ENCODE data around the gene MAP6. TPM values are rescaled to one million over a fixed set of nuclear protein-coding genes. Genes with fewer than 3 reads are reported as not detected.

MAP6 gene
- total and polyA plus RNA-seq, 10 of the 15 experiments (the other 5 are each of a cell fraction or from before 2014, with no cell fraction given) = 0.06 to 0.19 (median 0.11) TPM; not detected in 5

GRCh38 chr11:75697906-75698581 lies 29.2 kb upstream of the MAP6 start:
- no peak for TF ChIP-seq CREM (IDR thresholded peaks at IDR 0.05; ENCODE audit: low read depth)
- no peak for TF ChIP-seq HSF1 (IDR thresholded peaks at IDR 0.05; ENCODE audit: low read depth, low read length)
- TF ChIP-seq HDAC6 (IDR thresholded peaks at IDR 0.05; ENCODE audit: unreplicated experiment) = no peak
- no peak for TF ChIP-seq IKZF1 (conservative IDR thresholded peaks at IDR 0.05)
- no peak for TF ChIP-seq ETV6 (conservative IDR thresholded peaks at IDR 0.05 in 1 of 2, IDR thresholded peaks at IDR 0.05 in 1 of 2; ENCODE audit: borderline replicate concordance in 1 of 2, low read depth in 1 of 2)
- no peak for TF ChIP-seq EP300 (IDR thresholded peaks at IDR 0.05; ENCODE audit: borderline replicate concordance in 1 of 2, control insufficient read depth in 1 of 2, low read depth in 2 of 2, low read length in 2 of 2)
- TF ChIP-seq STAT1 (conservative IDR thresholded peaks at IDR 0.05) = no peak
- no peak for TF ChIP-seq ZBTB11 (CRISPR knock-in tag; IDR thresholded peaks at IDR 0.05)
- no peak for TF ChIP-seq PAX5 (IDR thresholded peaks at IDR 0.05; ENCODE audit: borderline replicate concordance, low read depth, low read length)
- TF ChIP-seq EED (IDR thresholded peaks at IDR 0.05; ENCODE audit: low read depth) = no peak
- TF ChIP-seq RELA (IDR thresholded peaks at IDR 0.05; ENCODE audit: borderline replicate concordance, partially characterized antibody) = no peak
- no peak for TF ChIP-seq NR2C2 (IDR thresholded peaks at IDR 0.05; ENCODE audit: borderline replicate concordance, control insufficient read depth, insufficient read length, low read depth)
- no peak for TF ChIP-seq RAD51 (IDR thresholded peaks at IDR 0.05)
- TF ChIP-seq ZNF274 (IDR thresholded peaks at IDR 0.05; ENCODE audit: insufficient read depth, insufficient read length) = no peak
- TF ChIP-seq MLLT1 (IDR thresholded peaks at IDR 0.05) = no peak
- Histone ChIP-seq H3K4me2 (ENCODE audit: control insufficient read depth, insufficient read depth) (no peak overlapping the region), H3K9ac (ENCODE audit: control insufficient read depth, insufficient read depth, low read length) (no peak overlapping the region), H3K36me3 (ENCODE audit: control insufficient read depth in 2 of 2, insufficient read depth in 2 of 2, low read length in 1 of 2) (no peaks in the 10 kb centered on the region), H3K27ac (ENCODE audit: control insufficient read depth, insufficient read depth) (no peak overlapping the region), H3K4me1 (ENCODE audit: control insufficient read depth, insufficient read depth, low read length) (no peaks in the 10 kb centered on the region), H4K20me1 (ENCODE audit: control insufficient read depth, insufficient read depth) (no peaks in the 10 kb centered on the region), H3K9me3 (replicated peaks; ENCODE audit: control insufficient read depth, insufficient read depth, low read length) (no peaks in the 10 kb centered on the region), H2AFZ (ENCODE audit: control insufficient read depth, low read depth, low read length) (no peak overlapping the region), H3K27me3 (replicated peaks in 1 of 2; ENCODE audit: control insufficient read depth in 2 of 2, insufficient read depth in 2 of 2, low read length in 1 of 2) (no peaks in the 10 kb centered on the region), H3K79me2 (ENCODE audit: control insufficient read depth, insufficient read depth, low read length) (no peaks in the 10 kb centered on the region), H3K4me3 (no peak overlapping the region)
- ChIA-PET CTCF (interaction anchor here (0.5 to 1.2 kb wide), 3 partner anchors 8 to 17 kb away, joined by 3 to 5 read pairs (median 3); no protein-coding TSS in a partner anchor), RAD21 (ENCODE audit: unreplicated experiment) (no interaction called here), POLR2A (no interaction called here), SMC1A (ENCODE audit: uncharacterized antibody, unreplicated experiment) (interaction anchor here (0.9 to 1.1 kb wide), 2 partner anchors 8 to 12 kb away, joined by 3 read pairs; no protein-coding TSS in a partner anchor)
- no peak for DNase-seq (ENCODE audit: low read depth, low spot score)
- in situ Hi-C loops (cut with MboI) = no loop called here
- no peak for ATAC-seq
- intact Hi-C loops (cut with micrococcal nuclease; ENCODE audit: unreplicated experiment) = no loop called here
- BruUV-seq (replicated peaks) = no TSS peak
- WGBS (ENCODE audit: insufficient coverage, insufficient replicate concordance, low lambda C conversion rate, missing lambda C conversion rate) = 50% methylated on average over 4 of the region's 4 CpGs
- FAIRE-seq = no peak

All from GM12878 (cell line).